ENCODE measurements around the gene ALOXE3. TPM values are rescaled to one million over a fixed set of nuclear protein-coding genes. Genes with fewer than 3 reads are reported as not detected.

The ALOXE3 gene
- polyA plus RNA-seq, 1 donor from 2014 or later: not detected

GRCh38 chr17:8140065-8141029 is 22.0 kb upstream of the ALOXE3 start:
- Mint-ChIP-seq H3K4me3 (peak overlapping the region in 1 of 4 donors; percentile 33), H3K36me3 (no peaks in the 10 kb centered on the region), H3K27ac (no peak overlapping the region)

DNA sequence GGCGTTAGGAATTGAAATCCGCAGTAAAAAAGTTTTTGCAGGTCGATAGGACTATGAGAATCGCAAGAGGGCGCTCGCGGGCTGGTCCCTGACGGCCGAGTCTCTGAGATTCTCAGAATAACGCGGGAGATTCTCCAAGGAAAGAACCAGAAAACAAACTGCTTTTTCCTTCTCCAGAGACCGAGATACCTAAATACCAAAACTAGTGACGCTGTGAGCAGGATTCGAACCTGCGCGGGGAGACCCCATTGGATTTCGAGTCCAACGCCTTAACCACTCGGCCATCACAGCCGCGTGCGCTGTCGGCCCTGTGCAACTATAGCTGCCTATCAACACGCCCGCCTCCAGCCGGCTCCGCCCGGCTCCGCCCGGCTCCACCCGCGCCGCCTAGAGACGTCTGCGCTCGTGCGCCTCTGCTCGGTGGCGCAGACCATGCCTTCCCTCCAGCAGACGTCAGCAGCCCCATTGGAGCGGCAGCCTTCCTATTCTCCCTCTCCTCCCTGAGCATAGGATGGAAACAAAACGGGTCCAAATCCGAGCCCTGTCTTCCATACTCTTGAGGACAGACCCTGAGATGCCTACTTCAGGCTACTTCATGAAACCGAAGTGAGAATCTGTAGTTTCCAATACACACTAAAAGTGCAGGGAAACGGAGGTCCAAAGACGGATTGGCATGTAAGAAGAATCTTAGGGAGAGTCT is 20.5 kb upstream of the ALOXE3 start:
- no peaks in the 10 kb centered on the region for H3K36me3 Mint-ChIP-seq
- H3K9me3 Mint-ChIP-seq: no peaks in the 10 kb centered on the region

More at GRCh38 chr17:8140065-8141029, 22.0 kb upstream of the ALOXE3 start:
- Mint-ChIP-seq H3K4me1 (peaks cover 0 to 4% (median 0%) of the 10 kb centered on the region in 3 donors), H3K9me3 (no peaks in the 10 kb centered on the region), H3K27me3 (no peaks in the 10 kb centered on the region)

DNA sequence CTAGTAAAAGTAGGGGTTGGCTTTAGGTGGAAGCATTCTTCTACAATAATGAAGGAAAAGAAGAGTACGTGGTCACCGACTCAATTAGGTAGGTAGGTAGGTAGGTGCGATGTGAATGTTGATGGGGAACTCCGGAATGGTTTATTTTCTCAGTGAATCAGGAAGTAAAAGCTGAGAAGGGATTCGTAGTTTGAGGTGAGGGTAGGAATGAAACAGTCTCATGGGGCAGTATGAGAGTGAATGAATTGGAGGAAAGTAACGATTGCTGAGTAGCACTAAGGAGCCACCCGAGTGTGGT is 20.0 kb upstream of the ALOXE3 start:
- Mint-ChIP-seq H3K4me3 (no peak overlapping the region), H3K36me3 (no peaks in the 10 kb centered on the region), H3K4me1 (peaks cover 0 to 4% (median 0%) of the 10 kb centered on the region in 3 donors), H3K9me3 (no peaks in the 10 kb centered on the region), H3K27ac (no peak overlapping the region), H3K27me3 (no peaks in the 10 kb centered on the region)

More for the DNA sequence above, 20.5 kb upstream of the ALOXE3 start:
- H3K27me3 Mint-ChIP-seq: no peaks in the 10 kb centered on the region
- H3K27ac Mint-ChIP-seq: no peak overlapping the region
- H3K4me1 Mint-ChIP-seq: peaks cover 0 to 4% (median 0%) of the 10 kb centered on the region in 3 donors
- H3K4me3 Mint-ChIP-seq: no peak overlapping the region

- no peak overlapping the region for H3K4me3 Mint-ChIP-seq
- peaks cover 0 to 4% (median 0%) of the 10 kb centered on the region in 3 donors for H3K4me1 Mint-ChIP-seq
- no peak overlapping the region for H3K27ac Mint-ChIP-seq
- no peaks in the 10 kb centered on the region for H3K27me3 Mint-ChIP-seq
- no peaks in the 10 kb centered on the region for H3K9me3 Mint-ChIP-seq
- H3K36me3 Mint-ChIP-seq: no peaks in the 10 kb centered on the region
These were observed 19.5 kb upstream of the ALOXE3 start for GRCh38 chr17:8137645-8138373.

GRCh38 chr17:8133941-8134340 is 15.6 kb upstream of the ALOXE3 start:
- peaks cover 4% of the 10 kb centered on the region for H3K27me3 Mint-ChIP-seq
- H3K4me1 Mint-ChIP-seq: no peaks in the 10 kb centered on the region
- H3K9me3 Mint-ChIP-seq: no peaks in the 10 kb centered on the region
- no peak overlapping the region for H3K4me3 Mint-ChIP-seq
- H3K36me3 Mint-ChIP-seq: no peaks in the 10 kb centered on the region
- peak overlapping the region in 1 of 3 donors; percentile 26 for H3K27ac Mint-ChIP-seq

GRCh38 chr17:8133399-8133798 is 15.1 kb upstream of the ALOXE3 start:
- Mint-ChIP-seq H3K4me1 (peaks cover 0 to under 1% (median 0%) of the 10 kb centered on the region in 3 donors), H3K27ac (peak overlapping the region in 1 of 3 donors; percentile 44), H3K27me3 (peaks cover 4% of the 10 kb centered on the region), H3K36me3 (no peaks in the 10 kb centered on the region), H3K4me3 (no peak overlapping the region), H3K9me3 (no peaks in the 10 kb centered on the region)

DNA sequence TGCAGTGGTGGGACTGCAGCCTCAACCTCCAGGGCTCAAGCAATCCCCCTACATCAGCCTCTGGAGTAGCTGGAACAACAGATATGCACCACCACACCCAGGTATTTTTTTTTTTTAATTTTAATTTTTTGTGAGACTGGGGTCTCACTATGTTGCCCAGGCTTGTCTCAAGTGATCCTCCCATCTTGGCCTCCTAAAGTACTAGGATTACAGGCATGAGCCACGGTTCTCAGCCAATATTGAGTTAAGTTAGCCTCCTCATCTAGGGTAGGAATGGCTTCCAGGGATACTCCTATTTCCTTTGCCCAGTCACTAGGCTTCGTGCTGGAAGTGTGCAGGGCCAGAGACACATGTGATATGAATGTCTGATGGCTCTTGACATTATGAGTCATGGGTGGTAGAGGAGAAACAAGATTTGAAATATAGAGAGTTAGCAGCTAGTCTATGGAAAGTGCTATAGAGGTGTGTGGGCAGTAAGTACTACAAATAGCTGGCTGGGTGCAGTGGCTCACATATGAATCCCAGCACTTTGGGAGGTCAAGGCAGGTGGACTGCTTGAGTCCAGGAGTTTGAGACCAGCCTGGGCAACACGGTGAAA is 13.6 kb upstream of the ALOXE3 start:
- no peaks in the 10 kb centered on the region for H3K9me3 Mint-ChIP-seq
- no peaks in the 10 kb centered on the region for H3K36me3 Mint-ChIP-seq
- peaks cover 4 to 6% (median 5%) of the 10 kb centered on the region in 3 donors for H3K4me1 Mint-ChIP-seq
- H3K27me3 Mint-ChIP-seq: peaks cover 8% of the 10 kb centered on the region
- peak overlapping the region in 1 of 3 donors; percentile 61 for H3K27ac Mint-ChIP-seq
- H3K4me3 Mint-ChIP-seq: peak overlapping the region in 2 of 4 donors; percentile 24 to 39

DNA sequence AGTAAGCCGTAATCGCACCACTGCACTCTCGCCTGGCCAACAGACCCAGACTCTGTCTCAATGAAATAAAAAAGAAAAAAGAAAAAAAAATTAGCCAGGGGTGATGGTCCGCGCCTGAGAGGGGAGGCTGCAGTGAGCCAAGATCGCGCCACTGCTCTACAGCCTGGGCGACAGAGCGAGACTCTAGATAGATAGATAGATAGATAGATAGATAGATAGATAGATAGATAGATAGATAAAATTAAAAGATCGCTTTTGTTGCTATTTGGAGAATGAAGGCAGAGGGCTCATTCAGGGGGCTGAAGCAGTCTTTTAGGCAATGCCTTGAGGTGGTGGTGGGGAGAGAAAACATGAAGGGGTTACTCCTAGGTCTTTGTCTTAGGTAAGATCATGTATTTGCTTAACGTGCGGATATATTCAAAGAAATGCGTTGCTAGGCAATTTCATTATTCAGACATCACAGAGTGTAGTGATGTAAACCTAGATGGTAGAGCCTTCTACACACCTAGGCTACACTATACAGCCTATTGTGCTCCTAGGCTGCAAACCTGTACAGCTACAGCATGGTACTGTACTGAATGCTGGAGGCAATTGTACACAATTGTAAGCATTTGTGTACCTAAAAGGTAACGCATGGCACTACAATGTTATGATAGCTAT is 9.9 kb upstream of the ALOXE3 start:
- H3K9me3 Mint-ChIP-seq: no peaks in the 10 kb centered on the region
- peaks cover 25 to 27% (median 25%) of the 10 kb centered on the region in 3 donors for H3K4me1 Mint-ChIP-seq
- peak overlapping the region in 1 of 3 donors; percentile 67 for H3K27ac Mint-ChIP-seq
- H3K27me3 Mint-ChIP-seq: peaks cover 27% of the 10 kb centered on the region
- peak overlapping the region in 2 of 4 donors; percentile 17 to 41 for H3K4me3 Mint-ChIP-seq
- H3K36me3 Mint-ChIP-seq: no peaks in the 10 kb centered on the region

DNA sequence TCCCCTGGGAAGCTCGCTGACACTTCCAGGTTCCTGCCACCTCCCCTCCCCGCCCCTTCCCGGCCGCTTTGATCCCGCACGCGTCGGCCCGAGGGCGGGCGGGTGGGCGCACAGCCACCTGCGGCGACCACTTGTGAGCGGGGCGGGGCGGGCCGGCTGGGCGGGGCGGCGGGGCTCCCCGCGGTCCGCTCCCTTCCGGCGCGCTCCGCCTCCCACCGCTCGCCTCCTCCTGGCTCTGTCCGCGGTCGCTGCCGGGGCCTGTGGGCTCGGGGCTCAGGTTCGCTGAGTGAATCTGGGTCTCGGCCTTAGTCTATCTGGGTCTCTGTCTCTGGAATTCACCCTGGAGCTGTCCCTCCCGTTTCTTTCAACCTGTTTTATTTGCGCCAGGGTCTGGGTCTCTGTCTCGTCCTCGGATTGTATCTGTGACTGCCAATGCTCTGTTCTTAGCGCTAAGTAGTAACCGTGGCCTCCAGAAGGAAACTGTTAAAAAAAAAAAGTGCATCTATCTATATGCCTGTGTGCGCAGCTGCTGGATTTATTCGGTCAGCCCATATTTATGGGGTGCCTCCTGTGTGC is 8.3 kb upstream of the ALOXE3 start:
- Mint-ChIP-seq H3K27me3 (peaks cover 37% of the 10 kb centered on the region), H3K36me3 (no peaks in the 10 kb centered on the region), H3K4me1 (peaks cover 29 to 31% (median 31%) of the 10 kb centered on the region in 3 donors), H3K27ac (peak overlapping the region; percentile 89 to 99 (median 97)), H3K4me3 (peak overlapping the region; percentile 92 to 98 (median 95)), H3K9me3 (no peaks in the 10 kb centered on the region)

GRCh38 chr17:8125947-8126490 is 7.7 kb upstream of the ALOXE3 start:
- Mint-ChIP-seq H3K27ac (peak overlapping the region; percentile 89 to 99 (median 97)), H3K27me3 (peaks cover 37% of the 10 kb centered on the region)

GRCh38 chr17:8125154-8125946 is 7.0 kb upstream of the ALOXE3 start:
- H3K27me3 Mint-ChIP-seq: peaks cover 39% of the 10 kb centered on the region

More at GRCh38 chr17:8125947-8126490, 7.7 kb upstream of the ALOXE3 start:
- Mint-ChIP-seq H3K36me3 (no peaks in the 10 kb centered on the region), H3K4me1 (peaks cover 31 to 33% (median 32%) of the 10 kb centered on the region in 3 donors), H3K9me3 (no peaks in the 10 kb centered on the region), H3K4me3 (peak overlapping the region; percentile 92 to 98 (median 94))

GRCh38 chr17:8124350-8125153 is 6.2 kb upstream of the ALOXE3 start:
- Mint-ChIP-seq H3K4me1 (peaks cover 40 to 46% (median 45%) of the 10 kb centered on the region in 3 donors), H3K27me3 (peaks cover 38% of the 10 kb centered on the region), H3K36me3 (no peaks in the 10 kb centered on the region), H3K27ac (peak overlapping the region; percentile 89 to 99 (median 97)), H3K9me3 (peaks cover 0 to under 1% (median 0%) of the 10 kb centered on the region in 3 donors), H3K4me3 (peak overlapping the region; percentile 92 to 98 (median 93))

More at GRCh38 chr17:8125154-8125946, 7.0 kb upstream of the ALOXE3 start:
- H3K9me3 Mint-ChIP-seq: no peaks in the 10 kb centered on the region
- peak overlapping the region; percentile 89 to 99 (median 97) for H3K27ac Mint-ChIP-seq
- peak overlapping the region; percentile 92 to 98 (median 94) for H3K4me3 Mint-ChIP-seq
- H3K4me1 Mint-ChIP-seq: peaks cover 34 to 38% (median 38%) of the 10 kb centered on the region in 3 donors
- H3K36me3 Mint-ChIP-seq: no peaks in the 10 kb centered on the region
